ENCODE measurements around the gene ZNF254.

The ZNF254 gene

DNA sequence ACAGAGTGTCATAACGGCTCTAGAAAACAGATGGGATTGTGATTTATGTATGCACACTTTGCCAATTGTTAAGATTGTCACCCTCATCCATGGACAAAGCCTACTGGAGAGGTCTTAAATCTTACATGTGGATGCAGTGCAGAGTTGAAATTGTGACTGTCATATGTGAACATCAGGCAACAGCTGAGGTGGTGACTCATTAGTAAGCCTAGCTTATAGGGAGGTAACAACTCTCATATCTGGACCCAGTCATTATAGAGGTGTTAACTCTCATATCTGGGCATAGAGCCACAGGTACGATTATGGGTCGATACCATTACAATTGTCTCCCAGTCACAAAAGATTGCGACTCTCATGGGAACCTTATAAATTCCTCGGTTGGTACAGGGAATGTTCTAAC lies 29.8 kb upstream of the ZNF254 start:
- no peak for DNase-seq
- H3K9me3 ChIP-seq (ENCODE audit: severe bottlenecking) = no peaks in the 10 kb centered on the region
- no peaks in the 10 kb centered on the region for H3K27me3 ChIP-seq (ENCODE audit: insufficient read depth, low read depth, severe bottlenecking)
- no peak for TF ChIP-seq CTCF (IDR thresholded peaks at IDR 0.05; ENCODE audit: low read depth, low read length)
- no peak overlapping the region for H3K27ac ChIP-seq
- peaks cover 68% of the 10 kb centered on the region for H3K36me3 ChIP-seq
- no peak overlapping the region for H3K4me3 ChIP-seq (ENCODE audit: low read depth, low read length)

GRCh38 chr19:24059563-24060295 lies 27.3 kb upstream of the ZNF254 start:
- no peak overlapping the region for H3K27ac ChIP-seq
- DNase-seq = no peak
- H3K27me3 ChIP-seq (ENCODE audit: insufficient read depth, low read depth, severe bottlenecking) = no peaks in the 10 kb centered on the region
- no peaks in the 10 kb centered on the region for H3K9me3 ChIP-seq (ENCODE audit: severe bottlenecking)
- TF ChIP-seq CTCF (IDR thresholded peaks at IDR 0.05; ENCODE audit: low read depth, low read length) = no peak
- H3K4me3 ChIP-seq (ENCODE audit: low read depth, low read length) = no peak overlapping the region
- peaks cover 45% of the 10 kb centered on the region for H3K36me3 ChIP-seq

GRCh38 chr19:24060687-24061356 lies 26.2 kb upstream of the ZNF254 start:
- H3K27ac ChIP-seq = no peak overlapping the region
- TF ChIP-seq CTCF (IDR thresholded peaks at IDR 0.05; ENCODE audit: low read depth, low read length) = no peak
- no peaks in the 10 kb centered on the region for H3K27me3 ChIP-seq (ENCODE audit: insufficient read depth, low read depth, severe bottlenecking)
- H3K4me3 ChIP-seq (ENCODE audit: low read depth, low read length) = no peak overlapping the region
- H3K36me3 ChIP-seq = peaks cover 44% of the 10 kb centered on the region
- DNase-seq = no peak
- H3K9me3 ChIP-seq (ENCODE audit: severe bottlenecking) = no peaks in the 10 kb centered on the region

DNA sequence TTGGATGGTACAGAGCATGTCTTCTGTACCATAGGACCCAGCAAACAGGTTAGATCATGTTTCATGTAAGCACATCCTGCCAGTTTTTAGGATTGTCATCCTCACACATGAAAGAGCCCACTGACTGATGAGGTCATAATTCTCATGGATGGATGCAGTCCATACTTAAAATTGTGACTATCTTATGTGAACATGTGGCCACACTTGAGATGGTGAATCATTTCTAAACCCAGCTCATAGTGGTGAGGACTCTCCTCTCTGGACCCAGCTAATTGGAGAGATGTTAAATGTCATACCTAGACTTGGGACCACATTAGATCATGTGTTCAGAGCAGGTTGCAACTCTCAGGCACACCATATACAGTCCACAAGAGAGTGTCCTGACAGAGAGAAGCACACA lies 24.8 kb upstream of the ZNF254 start:
- no peak overlapping the region for H3K27ac ChIP-seq
- H3K27me3 ChIP-seq (ENCODE audit: insufficient read depth, low read depth, severe bottlenecking) = no peaks in the 10 kb centered on the region
- DNase-seq = no peak
- TF ChIP-seq CTCF (IDR thresholded peaks at IDR 0.05; ENCODE audit: low read depth, low read length) = no peak
- no peaks in the 10 kb centered on the region for H3K9me3 ChIP-seq (ENCODE audit: severe bottlenecking)
- no peak overlapping the region for H3K4me3 ChIP-seq (ENCODE audit: low read depth, low read length)
- peaks cover 36% of the 10 kb centered on the region for H3K36me3 ChIP-seq

GRCh38 chr19:24063295-24063694 lies 23.7 kb upstream of the ZNF254 start:
- DNase-seq = no peak
- no peak overlapping the region for H3K27ac ChIP-seq
- no peak for TF ChIP-seq CTCF (IDR thresholded peaks at IDR 0.05; ENCODE audit: low read depth, low read length)

More at GRCh38 chr19:24063295-24063694, 23.7 kb upstream of the ZNF254 start:
- no peaks in the 10 kb centered on the region for H3K27me3 ChIP-seq (ENCODE audit: insufficient read depth, low read depth, severe bottlenecking)
- no peak overlapping the region for H3K4me3 ChIP-seq (ENCODE audit: low read depth, low read length)
- no peaks in the 10 kb centered on the region for H3K9me3 ChIP-seq (ENCODE audit: severe bottlenecking)
- H3K36me3 ChIP-seq = peaks cover 36% of the 10 kb centered on the region
